GM23248 (cell line): ENCODE data around the gene MUC3A.
"Not testable (repeated sequence)": the region's sequence is repeated elsewhere in the genome, so short reads cannot be mapped to it uniquely, and the experiment has no call there.

Experiments
- EZH2 ChIP-seq: fragments of 200-600 bp; sonication (generic); IDR thresholded peaks from 2 replicates; pipeline ENCODE4 v1.6.1; 2018; ENCODE audit warnings: antibody characterized with exemption, mild to moderate bottlenecking; ENCODE audit not compliant: insufficient read depth, poor library complexity, severe bottlenecking
- EZH2phosphoT487 ChIP-seq: fragments of 200-600 bp; sonication (generic); IDR thresholded peaks from 2 replicates; pipeline ENCODE4 v1.6.1; 2018; ENCODE audit warnings: antibody characterized with exemption, moderate library complexity, mild to moderate bottlenecking, low read depth; ENCODE audit not compliant: insufficient read depth

DNA sequence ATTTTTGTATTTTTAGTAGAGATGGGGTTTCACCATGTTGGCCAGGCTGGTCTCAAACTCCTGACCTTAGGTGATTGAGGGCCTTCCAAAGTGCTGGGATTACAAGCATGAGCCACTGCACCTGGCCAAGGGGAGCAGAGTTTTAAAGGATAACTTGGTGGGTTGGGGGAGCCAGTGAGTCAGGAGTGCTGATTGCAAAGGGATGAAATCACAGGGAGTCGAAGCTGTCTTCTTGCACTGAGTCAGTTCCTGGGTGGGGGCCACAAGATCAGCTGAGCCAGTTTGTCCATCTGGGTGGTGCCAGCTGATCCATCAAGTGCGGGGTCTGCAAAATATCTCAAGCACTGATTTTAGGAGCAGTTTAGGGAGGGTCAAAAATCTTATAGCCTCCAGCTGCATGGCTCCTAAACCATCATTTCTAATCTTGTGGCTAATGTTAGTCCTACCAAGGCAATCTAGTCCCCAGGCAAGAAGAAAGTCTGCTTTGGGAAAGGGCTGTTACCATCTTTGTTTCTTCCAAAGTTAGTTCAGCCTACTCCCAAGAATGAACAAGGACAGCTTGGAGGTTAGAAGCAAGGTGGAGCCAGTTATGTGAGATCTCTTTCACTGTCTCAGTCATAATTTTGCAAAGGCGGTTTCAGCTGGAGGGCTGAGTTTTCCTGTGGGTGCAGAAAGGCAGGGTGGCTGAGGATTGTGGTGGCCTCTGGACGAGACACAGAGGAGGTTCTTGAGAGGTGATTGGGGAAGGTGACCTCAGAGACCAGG, 35.9 kb downstream of the MUC3A start:
- not testable (repeated sequence) for TF ChIP-seq EZH2, EZH2phosphoT487
